Measurements from ENCODE around the gene CAPN8. TPM values are rescaled to one million over a fixed set of nuclear protein-coding genes. Genes with fewer than 3 reads are reported as not detected.

Gene CAPN8
- total RNA-seq, 4 donors from 2014 or later, result 55.4 to 273 (median 91.6) TPM

DNA sequence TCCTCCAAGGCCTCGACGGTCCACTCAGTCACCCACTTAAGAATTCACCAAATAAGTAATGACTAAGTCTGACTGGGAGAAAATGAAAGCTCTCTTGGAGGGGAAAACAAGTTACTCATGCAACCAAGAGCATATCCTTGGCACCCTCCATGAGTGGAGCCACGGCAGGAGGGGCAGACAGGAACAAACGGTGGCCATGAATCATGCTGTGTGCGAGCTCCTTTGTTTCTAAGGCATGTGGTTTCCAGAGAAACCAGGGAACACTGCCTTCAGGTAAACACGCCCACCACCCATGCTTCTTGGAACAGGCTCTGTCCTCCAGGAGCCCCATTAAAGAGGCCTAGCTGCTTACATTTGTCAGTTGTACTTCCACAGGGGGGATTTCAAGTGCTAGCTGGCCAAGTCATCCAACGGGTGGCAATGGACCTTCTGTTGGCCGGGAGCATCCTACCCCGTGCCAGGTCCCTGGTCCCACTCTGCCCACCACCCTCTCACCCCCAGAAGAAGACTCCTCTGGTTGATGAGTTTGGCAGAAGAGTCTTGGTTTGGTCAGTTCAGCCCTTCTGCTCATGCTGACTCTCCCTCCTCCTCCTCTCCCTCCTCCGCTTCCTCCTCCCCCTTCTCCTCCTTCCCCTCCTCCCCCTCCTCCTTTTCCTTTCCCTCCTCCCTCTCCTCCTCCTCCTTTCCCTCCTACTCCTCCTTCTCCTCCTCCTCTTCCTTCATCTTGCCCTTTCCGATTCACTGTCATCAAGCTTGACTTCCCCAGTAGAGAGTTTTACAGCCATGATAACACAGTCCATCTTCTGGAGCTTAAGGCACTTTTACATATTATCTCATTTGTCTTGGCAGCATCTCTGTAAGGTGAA lies 164.7 kb downstream of the CAPN8 start:
- intact Hi-C loops (cut with DNase I; ENCODE audit: low total_unique reads), result no loop called here
- in situ Hi-C loops (cut with MboI; ENCODE audit: low pct_ligation_motif_present in 1 of 4, low pct_unique_long_range_greater_than_20kb in 1 of 4, low sequenced_read_pairs in 3 of 4), result no loop called here
- Histone ChIP-seq H3K4me1 (peaks cover 0 to 14% (median 2%) of the 10 kb centered on the region in 4 donors), H3K9me3 (no peaks in the 10 kb centered on the region), H3K36me3 (no peaks in the 10 kb centered on the region), H3K27ac (no peak overlapping the region), H3K27me3 (no peaks in the 10 kb centered on the region), H3K4me3 (no peak overlapping the region)
- 51 to 72% methylated on average over 3 to 11 of the region's 11 CpGs for WGBS, 2 donors (ENCODE audit: low coverage in 1 of 2)
- TF ChIP-seq EP300 (IDR thresholded peaks at IDR 0.05; ENCODE audit: low read depth) (no peak), POLR2AphosphoS5 (IDR thresholded peaks at IDR 0.05) (no peak), CTCF (IDR thresholded peaks at IDR 0.05) (no peak), POLR2A (IDR thresholded peaks at IDR 0.05) (no peak)
- no peak for DNase-seq

- WGBS, 2 donors (ENCODE audit: low coverage in 1 of 2), result 86% methylated on average over 6 of the region's 6 CpGs; no CpG with 5 or more reads in 1 of the 2 donors
- in situ Hi-C loops (cut with MboI; ENCODE audit: low pct_ligation_motif_present in 1 of 4, low pct_unique_long_range_greater_than_20kb in 1 of 4, low sequenced_read_pairs in 3 of 4) (no loop called here), intact Hi-C loops (cut with DNase I; ENCODE audit: low total_unique reads) (no loop called here)
- no peaks in the 10 kb centered on the region for H3K9me3 ChIP-seq
- H3K36me3 ChIP-seq, result no peaks in the 10 kb centered on the region
- TF ChIP-seq CTCF (IDR thresholded peaks at IDR 0.05) (no peak), POLR2AphosphoS5 (IDR thresholded peaks at IDR 0.05) (no peak), POLR2A (IDR thresholded peaks at IDR 0.05) (no peak), EP300 (IDR thresholded peaks at IDR 0.05; ENCODE audit: low read depth) (no peak)
- H3K4me1 ChIP-seq, result no peaks in the 10 kb centered on the region
- no peak overlapping the region for H3K4me3 ChIP-seq
- no peak for DNase-seq
- H3K27me3 ChIP-seq, result no peaks in the 10 kb centered on the region
- H3K27ac ChIP-seq, result no peak overlapping the region
These were observed 168.6 kb downstream of the CAPN8 start for GRCh38 chr1:223496883-223497282.

- no peak for DNase-seq
- in situ Hi-C loops (cut with MboI; ENCODE audit: low pct_ligation_motif_present in 1 of 4, low pct_unique_long_range_greater_than_20kb in 1 of 4, low sequenced_read_pairs in 3 of 4), result no loop called here
- intact Hi-C loops (cut with DNase I; ENCODE audit: low total_unique reads), result no loop called here
These were observed 170.4 kb downstream of the CAPN8 start for GRCh38 chr1:223494926-223495645.

More at GRCh38 chr1:223494926-223495645, 170.4 kb downstream of the CAPN8 start:
- Histone ChIP-seq H3K27ac (no peak overlapping the region), H3K4me1 (no peaks in the 10 kb centered on the region), H3K36me3 (no peaks in the 10 kb centered on the region), H3K9me3 (no peaks in the 10 kb centered on the region), H3K4me3 (no peak overlapping the region), H3K27me3 (no peaks in the 10 kb centered on the region)
- TF ChIP-seq POLR2AphosphoS5 (IDR thresholded peaks at IDR 0.05) (no peak), POLR2A (IDR thresholded peaks at IDR 0.05) (no peak), CTCF (IDR thresholded peaks at IDR 0.05) (no peak), EP300 (IDR thresholded peaks at IDR 0.05; ENCODE audit: low read depth) (no peak)
- WGBS, 2 donors (ENCODE audit: low coverage in 1 of 2), result 87 to 98% methylated on average over 6 to 11 of the region's 11 CpGs

Data from transverse colon (tissue), 4 donors.